HepG2 (cell line): Measurements from ENCODE around the gene IL1RAPL1. TPM values are rescaled to one million over a fixed set of nuclear protein-coding genes. Genes with fewer than 3 reads are reported as not detected.

Source experiments
- ATAC-seq: fragments of 200-7000 bp; cut with Tn5 transposase; 3 replicates; pipeline ENCODE4 v1.9.1; 2020; ENCODE audit warnings: mild to moderate bottlenecking, moderate library complexity
- BruUV-seq: library from RNA; stranded (reverse); fragments of 400-500 nt; replicated peaks from 2 replicates; lab custom pipeline; 2021; lab: Mats Ljungman, UMichigan
- CTCF ChIA-PET: fragments of 300-600 bp; formaldehyde crosslinking; extraction: SDS; loops from one replicate; lab custom pipeline; 2021; ENCODE audit warnings: low total read pairs, inconsistent platforms, low intra/inter-chr PET ratio; lab: Yijun Ruan, JAX
- POLR2A ChIA-PET: fragments of 350-600 bp; sonication (Branson Sonifier 250); formaldehyde crosslinking; loops from one replicate; lab custom pipeline; 2020; ENCODE audit warnings: antibody characterized with exemption, inconsistent platforms; lab: Yijun Ruan, JAX
- DNase-seq: peaks from one replicate; pipeline ENCODE4 v3.0.0-alpha.2; 2015; ENCODE audit warnings: low spot score
- FAIRE-seq: peaks from 3 replicates; lab custom pipeline; 2011; peaks lifted over from hg19 to GRCh38; lab: Jason Lieb, UNC
- H2AFZ ChIP-seq: one replicate; pipeline ENCODE4 v1.6.1; 2011; ENCODE audit warnings: low read length, inconsistent platforms
- H3K27ac ChIP-seq: fragments of 300-600 bp; 3 replicates; pipeline ENCODE4 v1.8.0; 2011; ENCODE audit warnings: mixed run types, mild to moderate bottlenecking, mixed read lengths, low read length, inconsistent platforms; ENCODE audit not compliant: insufficient read depth; ENCODE audit errors: extremely low read length
- H3K27me3 ChIP-seq, 2 experiments: fragments of 200-600 bp in 1 of 2; 2 replicates in 1 of 2; 3 replicates in 1 of 2; pipeline versions ENCODE4 v1.6.0 to v1.8.0; 2011; ENCODE audit warnings: low read length in 2 of 2, mild to moderate bottlenecking in 2 of 2, moderate library complexity in 2 of 2, inconsistent platforms in 1 of 2; ENCODE audit not compliant: insufficient read depth in 2 of 2, control insufficient read depth in 1 of 2
- H3K36me3 ChIP-seq, 2 experiments: fragments of 200-600 bp in 1 of 2; replicated peaks in 1 of 2; 2 replicates in 1 of 2; 3 replicates in 1 of 2; pipeline versions ENCODE4 v1.5.1 to v1.8.0; 2011; ENCODE audit warnings: low read length in 2 of 2, inconsistent platforms in 1 of 2; ENCODE audit not compliant: insufficient read depth in 2 of 2, control insufficient read depth in 1 of 2
- H3K4me1 ChIP-seq: 2 replicates; pipeline ENCODE4 v1.5.1; 2012; ENCODE audit warnings: low read length, inconsistent platforms; ENCODE audit not compliant: insufficient read depth
- H3K4me2 ChIP-seq: 2 replicates; pipeline ENCODE4 v1.6.0; 2011; ENCODE audit warnings: low read depth, low read length, inconsistent platforms
- H3K4me3 ChIP-seq, 3 experiments: fragments of 200-600 bp in 1 of 3; sonication (generic), shearing (Covaris generic) in 1 of 3; replicated peaks in 1 of 3; 2 replicates each; pipeline ENCODE4 v1.5.1; 2011 to 2016; ENCODE audit warnings: low read length in 3 of 3, inconsistent platforms in 2 of 3, low read depth in 2 of 3, mild to moderate bottlenecking in 2 of 3, control low read depth in 1 of 3, mixed read lengths in 1 of 3; ENCODE audit not compliant: insufficient read depth in 1 of 3
- H3K79me2 ChIP-seq: one replicate; pipeline ENCODE4 v1.6.1; 2011; ENCODE audit warnings: low read length, inconsistent platforms; ENCODE audit not compliant: insufficient read depth
- H3K9ac ChIP-seq: 2 replicates; pipeline ENCODE4 v1.6.0; 2011; ENCODE audit warnings: mild to moderate bottlenecking, low read depth, low read length, inconsistent platforms; ENCODE audit not compliant: insufficient read depth
- H3K9me3 ChIP-seq: 2 replicates; pipeline ENCODE4 v1.5.1; 2012; ENCODE audit warnings: mild to moderate bottlenecking, low read length
- H4K20me1 ChIP-seq: 2 replicates; pipeline ENCODE4 v1.6.0; 2011; ENCODE audit warnings: inconsistent platforms, mild to moderate bottlenecking, low read length, moderate library complexity; ENCODE audit not compliant: insufficient read depth
- GFI1 ChIP-seq: sonication (generic); formaldehyde crosslinking; IDR thresholded peaks from 2 replicates; pipeline ENCODE4 v1.5.0; 2020; ENCODE audit warnings: missing genetic modification reagents, mild to moderate bottlenecking, borderline replicate concordance
- HOMEZ ChIP-seq: IDR thresholded peaks from 2 replicates; pipeline ENCODE4 v1.6.1; 2016; ENCODE audit warnings: low read depth
- NFATC3 ChIP-seq: sonication (generic); formaldehyde crosslinking; IDR thresholded peaks from 2 replicates; pipeline ENCODE4 v1.5.1; 2020; ENCODE audit warnings: mild to moderate bottlenecking, missing genetic modification reagents
- NRL ChIP-seq: sonication (generic); formaldehyde crosslinking; IDR thresholded peaks from 2 replicates; pipeline ENCODE4 v1.5.0; 2020; ENCODE audit warnings: missing genetic modification reagents, mild to moderate bottlenecking, moderate library complexity, borderline replicate concordance
- RCOR2 ChIP-seq: IDR thresholded peaks from 2 replicates; pipeline ENCODE4 v1.6.1; 2016; ENCODE audit warnings: missing biosample characterization, missing genetic modification reagents
- TRIM24 ChIP-seq: sonication (generic); formaldehyde crosslinking; IDR thresholded peaks from 2 replicates; pipeline ENCODE4 v1.8.0; 2022; ENCODE audit warnings: mild to moderate bottlenecking, missing genetic modification reagents
- ZFP36L2 ChIP-seq: sonication (generic); formaldehyde crosslinking; IDR thresholded peaks from 2 replicates; pipeline ENCODE4 v1.4.0; 2020; ENCODE audit warnings: missing genetic modification reagents
- ZNF136 ChIP-seq: sonication (generic); formaldehyde crosslinking; IDR thresholded peaks from 2 replicates; pipeline ENCODE4 v1.8.1; 2022; ENCODE audit warnings: low read depth, mild to moderate bottlenecking, moderate library complexity, missing genetic modification reagents
- ZNF205 ChIP-seq: IDR thresholded peaks from 2 replicates; pipeline ENCODE4 v1.6.1; 2018; ENCODE audit warnings: missing biosample characterization, missing genetic modification reagents
- ZNF317 ChIP-seq: sonication (generic); formaldehyde crosslinking; IDR thresholded peaks from 2 replicates; pipeline ENCODE4 v1.5.0; 2020; ENCODE audit warnings: mild to moderate bottlenecking, missing genetic modification reagents
- ZNF33B ChIP-seq: sonication (generic); formaldehyde crosslinking; IDR thresholded peaks from 2 replicates; pipeline ENCODE4 v1.5.1; 2020; ENCODE audit warnings: mild to moderate bottlenecking, missing genetic modification reagents
- ZNF710 ChIP-seq: sonication (generic); formaldehyde crosslinking; IDR thresholded peaks from 2 replicates; pipeline ENCODE4 v1.5.0; 2020; ENCODE audit warnings: mild to moderate bottlenecking, missing genetic modification reagents, borderline replicate concordance
- WGBS: methylation state at CpG from one replicate; pipeline ENCODE4 v1.1.6; 2017; ENCODE audit warnings: low lambda C conversion rate; 5-methylcytosine and 5-hydroxymethylcytosine counted together
- in situ Hi-C: cut with HindIII; loops from 2 replicates; pipeline ENCODE4 v1.10.0; 2017; ENCODE audit warnings: low pct_unique_long_range_greater_than_20kb; ENCODE audit not compliant: extremely low pct_ligation_motif_present
- intact Hi-C: fragments of 100-400 bp; cut with micrococcal nuclease; formaldehyde crosslinking; loops from one replicate; pipeline ENCODE4 v1.10.0; 2022; ENCODE audit not compliant: unreplicated experiment
- polyA plus RNA-seq, 8 experiments: library from polyadenylated mRNA; depleted of rRNA in 3 of 8; stranded (reverse) in 7 of 8; unstranded in 1 of 8; fragments of >200 nt; fragmentation: Illumina TruSeq in 4 of 8; extraction: Trizol in 4 of 8; gene quantifications; 2 replicates each; pipeline versions ENCODE4 v1.2.1 to v1.2.3, GENCODE V29; 2011 to 2016; ENCODE audit warnings: low read depth in 4 of 8, missing spikeins in 1 of 8, mixed read lengths in 1 of 8; ENCODE audit not compliant: insufficient read depth in 1 of 8
- total RNA-seq, 5 experiments: library from RNA; depleted of rRNA; stranded (reverse); fragments of >200 nt; fragmentation: Illumina TruSeq; extraction: Trizol; gene quantifications; 2 replicates each; pipeline ENCODE4 v1.2.3, GENCODE V29; 2016; ENCODE audit warnings: low read depth in 1 of 5

Gene IL1RAPL1
- total and polyA plus RNA-seq, 2 of the 13 experiments (the other 11 are each of a cell fraction or from before 2014, with no cell fraction given), result 0.04 TPM; not detected in 1

DNA sequence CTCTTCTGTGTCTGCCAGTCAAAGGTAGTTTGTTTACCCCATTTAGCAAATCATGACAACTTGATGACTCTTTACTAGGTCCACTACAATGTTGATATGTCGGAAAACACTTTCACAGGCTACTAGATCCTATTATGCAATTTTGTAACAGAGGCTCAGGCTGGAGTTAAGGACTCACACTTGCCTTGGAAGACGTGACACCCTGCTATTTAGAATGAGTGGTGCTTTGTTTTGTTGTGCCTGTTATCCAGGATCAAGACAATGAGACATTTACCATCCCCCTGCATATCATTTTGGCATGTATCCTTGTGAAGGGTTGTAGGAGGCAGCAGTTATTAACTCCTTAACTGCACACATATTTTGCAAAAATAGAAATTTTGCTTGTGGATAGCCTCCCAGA lies 263.7 kb downstream of the IL1RAPL1 start:
- Histone ChIP-seq H3K9ac (no peak overlapping the region), H3K79me2 (no peaks in the 10 kb centered on the region), H3K4me2 (no peak overlapping the region), H3K9me3 (no peaks in the 10 kb centered on the region), H2AFZ (no peak overlapping the region), H4K20me1 (no peaks in the 10 kb centered on the region), H3K27me3 (no peaks in the 10 kb centered on the region), H3K4me3 (no peak overlapping the region), H3K4me1 (no peaks in the 10 kb centered on the region), H3K36me3 (no peaks in the 10 kb centered on the region), H3K27ac (no peak overlapping the region)
- no peak for TF ChIP-seq GFI1 (CRISPR knock-in tag)
- TF ChIP-seq ZFP36L2 (CRISPR knock-in tag), result no peak
- no peak for TF ChIP-seq HOMEZ (CRISPR knock-in tag)
- TF ChIP-seq TRIM24 (CRISPR knock-in tag), result no peak
- no peak for TF ChIP-seq ZNF317 (CRISPR knock-in tag)
- no peak for TF ChIP-seq NRL
- no peak for TF ChIP-seq ZNF205
- no peak for TF ChIP-seq ZNF136
- no peak for TF ChIP-seq ZNF33B (CRISPR knock-in tag)
- no peak for TF ChIP-seq RCOR2
- no peak for TF ChIP-seq NFATC3 (CRISPR knock-in tag)
- no peak for TF ChIP-seq ZNF710 (CRISPR knock-in tag)
- WGBS, result 15% methylated on average over 2 of the region's 2 CpGs
- in situ Hi-C loops, result no loop called here
- no TSS peak for BruUV-seq
- FAIRE-seq (no peak), ATAC-seq (no peak), DNase-seq (no peak)
- ChIA-PET POLR2A (no interaction called here), CTCF (no interaction called here)
- intact Hi-C loops, result no loop called here
